GM13977 (cell line): Measurements from ENCODE around the gene CARMIL3.
"Not testable (repeated sequence)": the region's sequence is repeated elsewhere in the genome, so short reads cannot be mapped to it uniquely, and the experiment has no call there.

Experiments used
- DNase-seq: peaks from one replicate; pipeline ENCODE4 v3.0.0; 2012; ENCODE audit warnings: low spot score
- in situ Hi-C: fragments of 300-500 bp; cut with MboI; formaldehyde crosslinking; loops from one replicate; pipeline ENCODE4 v1.12.0; 2022; ENCODE audit warnings: low sequenced_read_pairs, low pct_unique_long_range_greater_than_20kb, mixed read lengths, inconsistent platforms; ENCODE audit not compliant: unreplicated experiment
- TF ChIP-seq, protein P1 (sequence below): IDR thresholded peaks from 2 replicates; pipeline ENCODE4 v1.5.1; 2012; ENCODE audit warnings: mild to moderate bottlenecking, control low read depth; ENCODE audit not compliant: insufficient read depth; ENCODE audit errors: extremely low read depth, missing control alignments

CARMIL3 gene

DNA sequence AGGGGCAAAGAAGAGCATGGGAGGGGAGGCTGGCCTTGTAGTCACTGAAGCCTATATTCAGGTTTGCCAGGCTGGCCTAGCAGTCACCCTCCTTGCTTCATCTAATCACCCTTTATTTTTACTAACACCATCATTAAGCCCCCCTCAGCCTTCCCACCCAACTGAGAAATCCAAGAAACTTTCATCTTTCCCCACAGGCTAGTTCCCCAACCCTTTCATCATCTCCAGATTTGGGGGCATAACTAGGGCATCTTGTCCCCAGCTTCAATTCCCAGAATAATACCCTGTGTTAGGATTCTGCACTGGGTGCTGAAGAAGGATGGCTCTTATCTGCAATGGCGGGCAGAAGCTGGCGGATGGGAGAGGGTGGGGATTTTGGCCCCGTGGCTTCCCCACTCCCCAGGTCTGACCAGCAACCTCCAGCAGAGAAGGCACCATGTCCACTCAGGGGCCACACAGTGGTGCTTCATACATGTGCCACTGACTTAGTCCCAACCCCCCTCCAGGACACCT, 49.2 kb downstream of the CARMIL3 start:
- TF ChIP-seq, protein P1, sequence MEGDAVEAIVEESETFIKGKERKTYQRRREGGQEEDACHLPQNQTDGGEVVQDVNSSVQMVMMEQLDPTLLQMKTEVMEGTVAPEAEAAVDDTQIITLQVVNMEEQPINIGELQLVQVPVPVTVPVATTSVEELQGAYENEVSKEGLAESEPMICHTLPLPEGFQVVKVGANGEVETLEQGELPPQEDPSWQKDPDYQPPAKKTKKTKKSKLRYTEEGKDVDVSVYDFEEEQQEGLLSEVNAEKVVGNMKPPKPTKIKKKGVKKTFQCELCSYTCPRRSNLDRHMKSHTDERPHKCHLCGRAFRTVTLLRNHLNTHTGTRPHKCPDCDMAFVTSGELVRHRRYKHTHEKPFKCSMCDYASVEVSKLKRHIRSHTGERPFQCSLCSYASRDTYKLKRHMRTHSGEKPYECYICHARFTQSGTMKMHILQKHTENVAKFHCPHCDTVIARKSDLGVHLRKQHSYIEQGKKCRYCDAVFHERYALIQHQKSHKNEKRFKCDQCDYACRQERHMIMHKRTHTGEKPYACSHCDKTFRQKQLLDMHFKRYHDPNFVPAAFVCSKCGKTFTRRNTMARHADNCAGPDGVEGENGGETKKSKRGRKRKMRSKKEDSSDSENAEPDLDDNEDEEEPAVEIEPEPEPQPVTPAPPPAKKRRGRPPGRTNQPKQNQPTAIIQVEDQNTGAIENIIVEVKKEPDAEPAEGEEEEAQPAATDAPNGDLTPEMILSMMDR, result no peak
- no peak for DNase-seq
- in situ Hi-C loops, result no loop called here

- in situ Hi-C loops, result no loop called here
- TF ChIP-seq, protein P1, result no peak
- DNase-seq, result no peak
These were observed 50.7 kb downstream of the CARMIL3 start for GRCh38 chr14:24102357-24103048.

DNA sequence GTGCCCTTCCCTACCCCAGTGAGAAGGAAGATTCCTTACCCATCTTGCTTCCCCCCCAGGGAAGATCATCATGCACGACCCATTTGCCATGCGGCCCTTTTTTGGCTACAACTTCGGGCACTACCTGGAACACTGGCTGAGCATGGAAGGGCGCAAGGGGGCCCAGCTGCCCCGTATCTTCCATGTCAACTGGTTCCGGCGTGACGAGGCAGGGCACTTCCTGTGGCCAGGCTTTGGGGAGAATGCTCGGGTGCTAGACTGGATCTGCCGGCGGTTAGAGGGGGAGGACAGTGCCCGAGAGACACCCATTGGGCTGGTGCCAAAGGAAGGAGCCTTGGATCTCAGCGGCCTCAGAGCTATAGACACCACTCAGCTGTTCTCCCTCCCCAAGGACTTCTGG, 51.6 kb downstream of the CARMIL3 start:
- in situ Hi-C loops, result no loop called here

GRCh38 chr14:24105609-24106239, 53.9 kb downstream of the CARMIL3 start:
- DNase-seq, in situ Hi-C loops: not testable (repeated sequence)

More for the DNA sequence above, 51.6 kb downstream of the CARMIL3 start:
- no peak for DNase-seq
- TF ChIP-seq, protein P1, result no peak

GRCh38 chr14:24106672-24107271, 55.0 kb downstream of the CARMIL3 start:
- TF ChIP-seq, protein P1, result no peak
- in situ Hi-C loops, result no loop called here
- no peak for DNase-seq

- no peak for DNase-seq
- TF ChIP-seq, protein P1, result no peak
- in situ Hi-C loops, result no loop called here
These were observed 56.6 kb downstream of the CARMIL3 start for GRCh38 chr14:24108336-24108874.

- DNase-seq, result no peak
- in situ Hi-C loops, result no loop called here
- TF ChIP-seq, protein P1, result no peak
These were observed 58.3 kb downstream of the CARMIL3 start for GRCh38 chr14:24110060-24110459.
